Measurements from ENCODE around the gene OSM.

The OSM gene

GRCh38 chr22:30262917-30263741, 3.5 kb downstream of the OSM start:
- DNase-seq: peak; percentile 66

GRCh38 chr22:30262112-30262511, 4.5 kb downstream of the OSM start:
- no peak for DNase-seq

GRCh38 chr22:30261134-30261533, 5.5 kb downstream of the OSM start:
- DNase-seq: no peak

GRCh38 chr22:30260682-30261081, 6.0 kb downstream of the OSM start:
- DNase-seq: no peak

GRCh38 chr22:30260276-30260675, 6.4 kb downstream of the OSM start:
- DNase-seq: no peak

GRCh38 chr22:30254314-30254713, 12.3 kb downstream of the OSM start:
- no peak for DNase-seq

GRCh38 chr22:30253205-30253852, 13.3 kb downstream of the OSM start:
- peak; percentile 71 for DNase-seq

GRCh38 chr22:30252411-30253204, 14.0 kb downstream of the OSM start:
- DNase-seq: no peak

GRCh38 chr22:30251711-30252110, 14.9 kb downstream of the OSM start:
- peak; percentile 79 for DNase-seq

GRCh38 chr22:30250661-30251267, 15.9 kb downstream of the OSM start:
- DNase-seq: peak; percentile 49

- DNase-seq: no peak
Observed at GRCh38 chr22:30250039-30250565, 16.5 kb downstream of the OSM start.

- DNase-seq: no peak
Observed at GRCh38 chr22:30249049-30250038, 17.3 kb downstream of the OSM start.

GRCh38 chr22:30248484-30248883, 18.2 kb downstream of the OSM start:
- no peak for DNase-seq

GRCh38 chr22:30247974-30248373, 18.7 kb downstream of the OSM start:
- no peak for DNase-seq

GRCh38 chr22:30247561-30247960, 19.1 kb downstream of the OSM start:
- DNase-seq: no peak

GRCh38 chr22:30246814-30247376, 19.8 kb downstream of the OSM start:
- DNase-seq: peak; percentile 63

- no peak for DNase-seq
Observed at GRCh38 chr22:30245985-30246813, 20.5 kb downstream of the OSM start, which contains the start of gene LIF. LIF (minus strand) TSS chr22:30246759; CDS start chr22:30246695, 64 bp downstream.

GRCh38 chr22:30245181-30245984, 21.3 kb downstream of the OSM start:
- no peak for DNase-seq

GRCh38 chr22:30244641-30245040, 22.0 kb downstream of the OSM start:
- DNase-seq: no peak

Data from fibroblast of skin of abdomen (primary cell).